Thoracic aorta (tissue), 2 donors: ENCODE results near the gene DOK6. TPM values are rescaled to one million over a fixed set of nuclear protein-coding genes. Genes with fewer than 3 reads are reported as not detected.

Experiments
- ATAC-seq: fragments of 150-250 bp; one replicate; pipeline ENCODE4 v1.8.0; 2017; ENCODE audit warnings: low read depth; ENCODE audit not compliant: insufficient number of reproducible peaks, low FRiP score
- DNase-seq: peaks from one replicate; pipeline ENCODE4 v3.0.0-alpha.2; 2020; ENCODE audit warnings: low spot score
- H3K27ac ChIP-seq, 2 donors: fragments of 200-600 bp; sonication (generic); 1 replicate in 1 of 2; 2 replicates in 1 of 2; pipeline ENCODE4 v1.5.1; 2016; ENCODE audit warnings: mild to moderate bottlenecking in 2 of 2, moderate library complexity in 2 of 2
- H3K27me3 ChIP-seq: fragments of 200-600 bp; sonication (generic); replicated peaks from 2 replicates; pipeline ENCODE4 v1.6.0; 2016; ENCODE audit warnings: mild to moderate bottlenecking; ENCODE audit not compliant: insufficient read depth
- H3K36me3 ChIP-seq: fragments of 200-600 bp; sonication (generic); one replicate; pipeline ENCODE4 v1.5.1; 2016
- H3K4me1 ChIP-seq, 2 donors: fragments of 200-600 bp; sonication (generic); 1 replicate in 1 of 2; 2 replicates in 1 of 2; pipeline versions ENCODE4 v1.5.1 to v1.6.0; 2016; ENCODE audit warnings: low read depth in 2 of 2, mild to moderate bottlenecking in 1 of 2; ENCODE audit not compliant: control insufficient read depth in 1 of 2
- H3K4me3 ChIP-seq: fragments of 200-600 bp; sonication (generic); 2 replicates; pipeline ENCODE4 v1.5.1; 2016; ENCODE audit warnings: mild to moderate bottlenecking
- H3K9me3 ChIP-seq: fragments of 200-600 bp; sonication (generic); 2 replicates; pipeline ENCODE4 v1.5.1; 2016
- CTCF ChIP-seq: fragments of 200-600 bp; sonication (generic); IDR thresholded peaks from one replicate; pipeline ENCODE4 v1.5.1; 2019; ENCODE audit warnings: antibody characterized with exemption
- total RNA-seq, 2 donors: library from RNA; depleted of rRNA; stranded (reverse); fragments of >200 nt; gene quantifications; one replicate each; pipeline versions ENCODE4 v1.1.0 to v1.2.3, GENCODE V29; 2016

The DOK6 gene
- total RNA-seq, 2 donors from 2014 or later: 2.0 to 2.1 TPM

GRCh38 chr18:69752737-69753380, 352.2 kb downstream of the DOK6 start:
- no peak for DNase-seq
- Histone ChIP-seq H3K4me3 (no peak overlapping the region), H3K9me3 (no peaks in the 10 kb centered on the region), H3K4me1 (peaks cover 3% of the 10 kb centered on the region in 2 donors), H3K36me3 (no peaks in the 10 kb centered on the region), H3K27ac (no peak overlapping the region), H3K27me3 (no peaks in the 10 kb centered on the region)
- ATAC-seq: no peak
- no peak for TF ChIP-seq CTCF

DNA sequence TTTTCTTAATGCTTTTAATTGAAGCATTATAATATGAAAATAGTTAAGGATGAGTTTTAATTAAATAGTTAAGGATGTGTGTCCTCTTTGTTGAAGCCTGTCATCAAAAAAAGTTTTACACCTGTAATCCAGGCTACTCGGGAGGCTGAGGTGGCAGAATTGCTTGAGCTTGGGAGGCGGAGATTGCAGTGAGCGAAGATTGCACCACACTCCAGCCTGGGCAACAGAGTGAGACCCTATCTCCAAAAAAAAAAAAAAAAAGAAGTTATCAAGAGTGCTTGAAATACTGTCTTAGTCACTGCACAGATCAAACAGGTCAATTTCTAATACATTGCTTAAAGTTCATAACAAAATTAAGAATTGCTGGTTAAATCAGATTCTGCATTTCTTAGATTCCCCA, 353.4 kb downstream of the DOK6 start:
- H3K27ac ChIP-seq: no peak overlapping the region
- ATAC-seq: no peak
- TF ChIP-seq CTCF: no peak
- no peaks in the 10 kb centered on the region for H3K27me3 ChIP-seq
- no peak for DNase-seq
- no peaks in the 10 kb centered on the region for H3K9me3 ChIP-seq
- peaks cover 8 to 13% of the 10 kb centered on the region in 2 donors for H3K4me1 ChIP-seq
- H3K36me3 ChIP-seq: no peaks in the 10 kb centered on the region
- no peak overlapping the region for H3K4me3 ChIP-seq

GRCh38 chr18:69755041-69755440, 354.4 kb downstream of the DOK6 start:
- ATAC-seq (no peak), DNase-seq (no peak)
- Histone ChIP-seq H3K27ac (no peak overlapping the region), H3K27me3 (no peaks in the 10 kb centered on the region), H3K4me1 (peaks cover 8 to 13% of the 10 kb centered on the region in 2 donors), H3K4me3 (no peak overlapping the region), H3K36me3 (no peaks in the 10 kb centered on the region), H3K9me3 (no peaks in the 10 kb centered on the region)
- TF ChIP-seq CTCF: no peak

DNA sequence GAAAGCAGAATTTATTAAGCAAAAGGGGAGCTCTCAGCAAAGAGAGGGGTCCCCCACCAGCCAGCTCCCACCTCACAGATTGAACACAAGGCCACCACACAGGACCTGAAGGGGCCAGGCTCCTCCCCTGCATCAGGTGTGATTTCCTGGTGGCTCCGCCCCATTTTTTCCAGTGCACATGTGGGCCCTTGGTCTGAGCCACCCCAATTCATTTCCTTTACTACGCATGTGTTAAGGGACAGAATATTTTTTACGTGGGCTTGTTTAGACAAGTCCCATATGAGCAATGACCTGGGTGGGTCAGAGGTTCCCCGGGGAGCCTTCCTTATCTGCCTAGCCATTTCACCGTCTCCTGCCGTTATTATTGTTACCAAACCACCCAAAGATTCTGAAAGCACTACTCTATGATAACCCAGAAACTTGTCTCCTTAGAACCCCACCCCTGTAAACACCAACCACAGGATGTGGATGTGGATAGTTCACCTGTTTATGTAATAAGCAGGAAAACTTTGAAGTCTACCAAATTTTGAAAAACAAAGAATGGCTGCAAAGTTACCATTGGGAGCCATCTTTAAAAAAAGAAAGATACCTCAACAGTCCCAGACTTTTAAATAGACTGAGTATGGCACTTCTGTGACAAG, 355.3 kb downstream of the DOK6 start:
- Histone ChIP-seq H3K27ac (no peak overlapping the region), H3K4me3 (no peak overlapping the region), H3K9me3 (no peaks in the 10 kb centered on the region), H3K4me1 (peaks cover 8 to 13% of the 10 kb centered on the region in 2 donors), H3K36me3 (no peaks in the 10 kb centered on the region), H3K27me3 (no peaks in the 10 kb centered on the region)
- ATAC-seq: no peak
- TF ChIP-seq CTCF: no peak
- no peak for DNase-seq

DNA sequence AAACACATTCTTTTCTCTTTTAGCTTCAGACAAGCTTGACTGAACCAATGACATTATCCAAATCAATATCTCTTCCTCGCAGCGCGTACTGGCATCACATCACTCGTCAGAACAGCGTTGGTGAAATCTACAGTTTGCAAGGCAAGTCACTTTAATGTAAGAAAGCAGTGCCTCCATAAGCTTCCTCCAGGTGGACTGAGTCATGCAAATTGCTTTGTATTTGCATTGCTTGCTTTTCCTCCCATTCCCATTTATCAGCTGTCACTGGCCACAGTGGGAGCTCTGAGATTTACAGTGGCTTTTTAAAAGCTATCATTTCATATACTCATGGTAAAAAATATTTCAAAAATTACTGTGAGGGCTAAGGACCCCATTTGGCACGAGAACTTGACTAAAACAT, 357.0 kb downstream of the DOK6 start:
- ATAC-seq: no peak

More for the DNA sequence above, 357.0 kb downstream of the DOK6 start:
- no peaks in the 10 kb centered on the region for H3K27me3 ChIP-seq
- no peak for DNase-seq
- H3K9me3 ChIP-seq: no peaks in the 10 kb centered on the region
- TF ChIP-seq CTCF: no peak
- no peak overlapping the region for H3K27ac ChIP-seq
- H3K4me1 ChIP-seq: peaks cover 8 to 13% of the 10 kb centered on the region in 2 donors
- H3K36me3 ChIP-seq: no peaks in the 10 kb centered on the region
- H3K4me3 ChIP-seq: no peak overlapping the region
